Measurements from ENCODE around the gene ZNF660.
A peak's percentile ranks its signal among the peaks of the same experiment; 100 is the strongest.
"Not testable (repeated sequence)": the region's sequence is repeated elsewhere in the genome, so short reads cannot be mapped to it uniquely, and the experiment has no call there.

Gene ZNF660

GRCh38 chr3:44584646-44585501 lies at the start of gene ZNF660:
Gene ZNF660, plus strand, starts transcription at chr3:44584964. Its CDS starts 9,230 bp downstream, at chr3:44594194.
- DNase-seq (ENCODE audit: low spot score) = peak; percentile 96

GRCh38 chr3:44535364-44535763 lies 49.4 kb upstream of the ZNF660 start:
- DNase-seq (ENCODE audit: low spot score) = no peak

GRCh38 chr3:44544811-44545210 lies 40.0 kb upstream of the ZNF660 start:
- DNase-seq (ENCODE audit: low spot score) = not testable (repeated sequence)

- peak; percentile 93 for DNase-seq (ENCODE audit: low spot score)
These were observed 29.9 kb upstream of the ZNF660 start, which contains the start of gene ZKSCAN7 for GRCh38 chr3:44554626-44555592. Gene ZKSCAN7, plus strand, starts transcription at chr3:44555193. Its CDS starts 1,855 bp downstream, at chr3:44557048.

DNA sequence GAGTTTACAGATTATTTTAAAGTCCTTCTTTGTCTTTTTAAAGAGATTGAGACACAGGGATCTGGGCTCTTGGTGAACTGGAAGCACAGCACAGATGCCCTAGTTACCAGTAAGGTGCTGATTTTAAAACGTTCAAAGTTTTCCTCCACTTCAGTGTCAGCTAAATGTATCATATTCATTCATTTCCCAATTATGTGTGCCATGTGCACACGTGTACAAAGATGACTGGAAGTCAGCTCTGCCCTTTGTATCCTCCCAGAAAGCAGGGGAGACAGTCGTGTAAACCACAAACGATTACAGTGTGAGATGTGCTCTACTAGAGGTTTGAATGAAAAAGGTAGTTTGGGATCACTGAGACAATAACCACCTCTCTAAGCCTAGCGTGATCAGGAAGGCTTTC lies 29.0 kb upstream of the ZNF660 start:
- no peak for DNase-seq (ENCODE audit: low spot score)

GRCh38 chr3:44557074-44557473 lies 27.7 kb upstream of the ZNF660 start:
- no peak for DNase-seq (ENCODE audit: low spot score)

- DNase-seq (ENCODE audit: low spot score) = no peak
These were observed 23.7 kb upstream of the ZNF660 start for GRCh38 chr3:44561076-44561475.

DNA sequence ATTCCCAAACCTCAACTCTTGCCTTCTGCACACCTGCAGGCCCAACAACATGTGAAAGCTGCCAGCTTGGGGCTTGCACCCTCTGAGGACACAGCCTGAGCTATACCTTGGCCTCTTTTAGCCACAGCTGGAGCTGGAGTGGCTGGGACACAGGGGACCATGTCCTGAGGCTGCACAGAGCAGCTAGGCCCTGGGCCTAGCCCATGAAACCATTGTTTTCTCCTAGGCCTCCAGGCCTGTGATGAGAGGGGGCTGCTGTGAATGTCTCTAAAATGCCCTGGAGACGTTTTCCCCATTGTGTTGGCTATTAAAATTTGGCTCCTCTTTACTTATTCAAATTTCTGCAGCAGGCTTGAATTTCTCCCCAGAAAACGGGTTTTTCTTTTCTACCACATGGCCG lies 22.6 kb upstream of the ZNF660 start:
- DNase-seq (ENCODE audit: low spot score) = no peak

DNA sequence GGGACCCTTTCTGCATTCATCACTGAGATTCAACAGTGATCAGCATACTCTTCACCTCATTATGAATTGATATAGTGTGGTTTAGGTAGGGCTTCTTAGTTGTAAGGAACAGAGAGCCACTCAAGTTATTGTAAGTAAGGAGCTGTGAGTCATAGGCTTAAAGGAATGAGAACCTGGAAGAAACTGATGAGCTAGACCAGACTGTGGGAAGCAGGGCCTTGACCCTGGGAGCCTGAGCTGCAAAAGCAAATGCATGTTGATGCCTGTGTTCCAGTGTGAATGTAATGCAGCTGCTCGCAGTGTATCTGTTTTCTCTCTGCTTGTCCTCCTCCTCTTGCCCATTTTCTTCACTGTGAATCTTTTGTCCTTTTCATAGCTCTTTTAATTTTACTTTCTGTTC lies 16.2 kb upstream of the ZNF660 start:
- DNase-seq (ENCODE audit: low spot score) = no peak

GRCh38 chr3:44571024-44571423 lies 13.7 kb upstream of the ZNF660 start:
- no peak for DNase-seq (ENCODE audit: low spot score)

- DNase-seq (ENCODE audit: low spot score) = no peak
These were observed 8.2 kb upstream of the ZNF660 start for GRCh38 chr3:44576613-44577012.

- not testable (repeated sequence) for DNase-seq (ENCODE audit: low spot score)
These were observed 7.3 kb upstream of the ZNF660 start for GRCh38 chr3:44577354-44577952.

GRCh38 chr3:44578316-44578715 lies 6.4 kb upstream of the ZNF660 start:
- DNase-seq (ENCODE audit: low spot score) = not testable (repeated sequence)

GRCh38 chr3:44578924-44579515 lies 5.7 kb upstream of the ZNF660 start:
- not testable (repeated sequence) for DNase-seq (ENCODE audit: low spot score)

DNA sequence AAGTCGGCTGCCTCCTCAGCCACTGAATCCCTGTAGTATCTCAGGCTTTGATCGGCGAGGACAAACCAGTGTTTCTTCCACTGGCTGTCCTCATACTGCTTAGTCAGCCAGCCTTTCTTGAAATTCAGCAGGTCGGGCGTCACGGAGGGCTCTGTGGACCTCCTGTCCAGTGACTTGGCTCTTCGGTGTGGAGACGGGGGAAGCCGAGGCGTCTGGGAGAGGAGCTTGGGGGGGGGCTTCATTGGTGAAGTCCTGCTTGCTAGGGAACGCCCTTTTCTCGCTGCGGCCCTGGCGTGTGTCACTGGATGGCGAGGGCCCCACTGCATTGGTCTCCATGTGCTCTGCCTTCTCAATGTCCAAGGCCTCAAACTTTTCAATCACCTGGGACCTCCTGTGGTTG lies 5.0 kb upstream of the ZNF660 start:
- not testable (repeated sequence) for DNase-seq (ENCODE audit: low spot score)

DNA sequence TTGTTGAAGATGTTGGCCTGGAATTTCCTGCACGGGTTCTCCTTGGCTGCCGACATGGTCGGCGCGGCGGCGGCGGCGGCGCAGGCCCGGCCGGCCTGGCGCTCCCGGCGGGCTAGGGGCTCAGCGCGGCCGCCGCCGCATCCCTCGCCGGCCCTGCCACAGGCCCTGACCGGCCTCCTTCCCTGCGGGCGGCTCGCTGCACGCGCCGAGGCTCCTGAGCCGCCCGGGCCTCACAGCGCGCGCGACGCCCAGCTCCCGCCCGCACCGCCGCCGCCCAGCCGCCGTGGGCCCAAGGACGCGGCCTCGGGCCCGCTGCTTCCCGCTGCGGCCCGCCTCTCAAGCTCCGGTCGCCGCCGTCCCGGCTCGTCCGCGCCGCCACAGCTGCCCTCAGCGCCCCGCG lies 3.8 kb upstream of the ZNF660 start:
- DNase-seq (ENCODE audit: low spot score) = not testable (repeated sequence)

DNA sequence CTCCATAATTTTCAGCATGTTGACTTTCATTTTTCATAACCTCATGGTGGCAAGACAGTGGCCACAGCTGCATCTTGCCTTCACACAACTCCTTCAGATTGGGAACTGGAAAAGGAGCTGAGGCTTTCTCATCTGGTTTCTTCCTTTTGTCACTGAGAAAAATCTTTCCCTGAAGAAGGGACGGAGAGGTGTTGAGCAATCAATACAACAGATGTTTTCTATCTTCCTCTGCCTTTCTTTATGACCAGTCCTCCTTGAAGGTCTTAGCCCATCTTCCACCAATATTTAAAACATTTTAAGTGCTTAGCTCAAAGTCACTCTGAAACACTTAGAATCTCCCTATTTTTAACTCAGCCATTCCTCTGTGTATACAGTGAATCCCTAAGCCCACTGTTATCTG lies 11.9 kb downstream of the ZNF660 start:
- no peak for DNase-seq (ENCODE audit: low spot score)

GRCh38 chr3:44601749-44602148 lies 17.0 kb downstream of the ZNF660 start:
- DNase-seq (ENCODE audit: low spot score) = no peak

GRCh38 chr3:44612678-44613077 lies 27.9 kb downstream of the ZNF660 start:
- no peak for DNase-seq (ENCODE audit: low spot score)

- DNase-seq (ENCODE audit: low spot score) = peak; percentile 88
These were observed 40.2 kb downstream of the ZNF660 start, which contains the start of gene ZNF197 for GRCh38 chr3:44624749-44625480. Gene ZNF197, plus strand, starts transcription at chr3:44625036. Its CDS starts 4,119 bp downstream, at chr3:44629155.

DNA sequence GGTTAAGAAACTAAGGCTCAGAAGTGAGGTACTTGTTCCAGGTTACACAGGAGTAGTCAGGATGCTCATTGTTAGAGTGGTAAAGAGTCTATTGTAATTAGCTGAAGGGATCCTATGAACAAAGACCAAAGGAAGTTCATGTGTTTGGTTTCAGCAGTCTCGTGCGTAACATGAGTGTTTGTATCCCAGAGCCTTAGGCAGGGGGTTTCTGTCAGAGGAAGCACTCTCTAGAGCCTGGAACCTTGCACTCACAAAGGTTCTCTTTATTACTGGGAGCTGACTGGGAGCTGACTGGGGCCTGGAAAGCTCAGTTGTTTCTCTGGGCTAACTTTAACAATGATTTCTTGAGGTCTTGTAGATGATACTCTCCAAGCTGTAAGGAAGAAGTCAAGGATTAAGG lies 44.0 kb downstream of the ZNF660 start:
- DNase-seq (ENCODE audit: low spot score) = no peak

Data from HuH-7 (cell line).